GM21367 (cell line): ENCODE measurements around the gene SUN5.
"Not testable (repeated sequence)": the region's sequence is repeated elsewhere in the genome, so short reads cannot be mapped to it uniquely, and the experiment has no call there.

Source experiments
- ATAC-seq: cut with Tn5 transposase; IDR thresholded peaks from one replicate; pipeline ENCODE4 v1.9.1; 2021; ENCODE audit not compliant: unreplicated experiment

SUN5 gene, protein sequence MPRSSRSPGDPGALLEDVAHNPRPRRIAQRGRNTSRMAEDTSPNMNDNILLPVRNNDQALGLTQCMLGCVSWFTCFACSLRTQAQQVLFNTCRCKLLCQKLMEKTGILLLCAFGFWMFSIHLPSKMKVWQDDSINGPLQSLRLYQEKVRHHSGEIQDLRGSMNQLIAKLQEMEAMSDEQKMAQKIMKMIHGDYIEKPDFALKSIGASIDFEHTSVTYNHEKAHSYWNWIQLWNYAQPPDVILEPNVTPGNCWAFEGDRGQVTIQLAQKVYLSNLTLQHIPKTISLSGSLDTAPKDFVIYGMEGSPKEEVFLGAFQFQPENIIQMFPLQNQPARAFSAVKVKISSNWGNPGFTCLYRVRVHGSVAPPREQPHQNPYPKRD

DNA sequence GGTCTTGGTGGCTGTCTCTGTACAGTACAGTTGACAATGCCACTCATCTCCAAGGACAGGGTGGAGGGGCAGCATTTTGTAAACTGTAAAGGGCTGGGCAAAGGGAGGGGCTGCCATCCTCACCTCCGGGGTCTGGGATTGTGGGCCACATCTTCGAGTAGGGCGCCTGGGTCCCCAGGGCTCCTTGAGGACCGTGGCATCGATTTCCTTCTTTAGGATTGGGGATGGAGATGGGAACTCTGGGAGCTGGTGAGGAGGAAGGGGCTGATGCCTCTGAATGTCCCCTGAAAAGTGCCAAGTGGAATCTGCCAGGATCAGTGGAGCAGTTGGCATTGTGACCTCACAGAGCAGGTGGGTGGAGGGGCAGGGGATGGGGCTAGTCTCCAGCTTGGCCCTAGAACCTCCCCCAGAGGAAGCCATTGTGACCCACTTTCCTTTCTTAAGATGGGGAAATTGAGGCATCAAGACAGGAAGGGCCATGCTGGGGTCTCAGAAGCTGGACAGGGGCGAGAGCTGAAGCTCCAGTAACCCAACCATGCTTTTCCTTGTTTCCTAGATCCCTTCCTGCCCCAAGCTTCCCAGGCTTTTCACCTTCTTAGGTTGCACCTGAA, at the start of gene SUN5:
Gene SUN5 (minus strand): TSS at position 293 of the 611 bp plus-strand sequence. CDS start 93 bp downstream, at position 200.
- no peak for ATAC-seq

DNA sequence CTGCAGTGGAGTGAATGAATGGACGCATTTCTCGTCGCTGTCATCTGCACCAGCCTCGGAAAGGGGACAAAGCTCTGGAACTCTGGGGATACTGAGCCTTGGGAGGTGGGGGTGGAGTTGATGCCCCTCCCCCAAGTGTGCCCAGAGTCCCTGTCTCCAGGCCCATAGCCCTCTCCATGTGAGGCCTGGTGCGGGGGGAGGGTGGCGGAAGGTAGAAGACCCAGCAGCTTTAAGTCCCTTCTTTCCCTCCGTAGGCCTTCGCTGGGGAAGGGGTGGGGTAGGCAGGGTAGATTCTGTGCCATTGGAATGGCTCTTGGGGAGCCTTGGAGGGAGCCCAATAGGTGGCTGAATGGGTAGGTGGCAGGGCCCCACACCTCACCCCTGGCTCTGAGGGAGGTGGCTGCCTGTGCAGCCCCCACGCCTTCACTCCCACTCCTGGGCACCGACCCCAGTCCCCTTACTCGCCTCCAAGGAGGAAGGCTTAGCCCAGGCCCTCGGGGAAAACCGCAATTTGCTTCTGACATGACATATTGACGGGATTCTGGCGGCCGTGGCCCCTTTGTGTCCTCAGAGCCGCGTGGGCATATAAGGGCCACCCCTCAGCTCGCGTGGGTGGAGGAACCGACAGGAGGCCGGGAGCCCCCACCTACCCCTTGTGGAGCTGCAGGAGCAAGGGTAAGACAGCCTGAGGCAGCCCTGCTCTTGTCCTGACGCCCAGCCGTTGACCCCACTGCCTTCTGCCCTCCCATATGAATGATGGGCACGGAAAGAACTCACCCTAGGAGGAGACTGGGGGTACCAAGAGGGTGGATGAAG, 49.3 kb upstream of the SUN5 start, which contains the start of gene BPIFB3:
Gene BPIFB3 (plus strand): TSS at position 613 of the 816 bp plus-strand sequence. CDS start 1,533 bp downstream, outside the sequence.
- ATAC-seq, result no peak

DNA sequence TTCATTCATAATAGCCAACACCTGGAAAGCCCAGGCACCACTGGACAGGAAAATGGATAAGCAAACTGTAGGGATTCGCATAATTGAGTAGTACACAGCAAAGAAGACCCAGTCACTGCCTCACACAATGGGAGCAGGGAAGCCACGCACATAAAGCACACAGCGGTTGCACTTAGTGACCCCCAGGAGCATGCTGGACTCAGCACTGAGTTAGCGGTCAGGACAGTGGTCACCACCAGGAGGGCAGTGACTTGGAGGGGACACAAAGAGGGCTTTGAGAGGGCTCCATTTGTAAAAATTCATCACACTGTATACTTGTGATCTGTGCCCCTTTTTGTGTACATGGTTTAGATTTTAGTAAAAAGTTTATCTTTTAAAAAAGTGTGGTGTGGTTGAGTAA, 47.1 kb upstream of the SUN5 start:
- no peak for ATAC-seq

DNA sequence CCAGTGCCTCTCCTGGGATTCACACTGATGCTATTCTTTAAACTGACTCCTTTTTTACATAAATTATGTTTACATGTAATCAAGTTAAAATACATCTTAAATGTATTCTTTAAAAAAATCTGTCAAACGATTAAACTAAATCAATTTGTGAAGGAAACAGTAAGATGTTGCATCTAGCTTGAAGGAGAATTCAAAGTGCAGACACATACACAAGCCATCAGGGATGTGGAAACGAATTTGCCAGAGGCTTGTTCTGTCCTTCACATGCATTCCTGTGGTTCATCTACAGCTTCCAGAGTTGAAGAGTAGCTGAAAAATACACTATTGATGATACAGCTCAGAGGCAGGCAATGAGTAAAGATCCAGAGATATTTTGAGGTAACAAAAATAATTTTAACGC, 42.2 kb upstream of the SUN5 start:
- no peak for ATAC-seq

DNA sequence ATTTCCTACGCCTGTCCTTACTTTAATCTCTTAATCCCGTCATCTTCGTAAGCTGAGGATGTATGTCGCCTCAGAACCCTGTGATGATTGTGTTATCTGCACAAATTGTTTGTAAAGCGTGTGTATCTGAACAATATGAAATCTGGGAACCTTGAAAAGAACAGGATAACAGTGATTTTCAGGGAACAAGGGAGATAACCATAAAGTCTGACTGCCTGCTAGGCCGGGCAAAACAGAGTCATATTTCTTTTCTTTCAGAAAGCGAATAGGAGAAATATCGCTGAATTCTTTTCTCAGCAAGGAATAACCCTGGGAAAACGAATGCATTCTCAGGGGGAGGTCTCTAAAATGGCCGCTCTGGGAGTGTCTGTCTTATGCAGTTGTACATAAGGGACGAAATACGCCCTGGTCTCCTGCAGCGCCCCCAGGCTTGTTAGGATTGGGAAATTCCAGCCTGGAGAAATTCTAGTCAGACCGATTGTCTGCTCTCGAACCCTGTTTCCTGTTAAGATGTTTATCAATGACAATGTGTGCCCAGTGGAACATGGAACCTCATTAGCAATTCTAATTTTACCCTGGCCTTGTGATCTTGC, 41.0 kb upstream of the SUN5 start:
- not testable (repeated sequence) for ATAC-seq

DNA sequence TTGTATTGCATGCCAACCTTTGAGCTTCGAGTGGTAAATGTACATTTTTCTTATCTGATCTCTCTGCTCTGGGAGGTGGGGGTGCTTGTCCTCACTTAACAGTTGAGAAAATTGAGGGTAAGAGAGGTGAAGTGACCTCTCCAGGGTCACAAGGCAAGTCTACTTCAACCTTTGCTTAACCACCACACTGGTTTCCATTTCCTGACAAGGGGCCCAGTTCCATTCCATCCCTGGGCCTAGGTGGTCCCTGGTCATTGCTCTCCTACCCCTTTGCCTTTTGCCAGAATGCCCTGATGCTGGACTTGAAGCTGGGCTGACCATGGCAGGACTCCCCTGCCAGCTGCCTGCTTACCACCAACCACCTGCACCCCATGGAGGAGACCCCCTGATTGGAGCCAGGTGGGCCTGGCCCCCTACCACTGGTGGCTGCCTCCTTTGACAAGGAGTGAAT, 39.5 kb upstream of the SUN5 start:
- ATAC-seq, result no peak

DNA sequence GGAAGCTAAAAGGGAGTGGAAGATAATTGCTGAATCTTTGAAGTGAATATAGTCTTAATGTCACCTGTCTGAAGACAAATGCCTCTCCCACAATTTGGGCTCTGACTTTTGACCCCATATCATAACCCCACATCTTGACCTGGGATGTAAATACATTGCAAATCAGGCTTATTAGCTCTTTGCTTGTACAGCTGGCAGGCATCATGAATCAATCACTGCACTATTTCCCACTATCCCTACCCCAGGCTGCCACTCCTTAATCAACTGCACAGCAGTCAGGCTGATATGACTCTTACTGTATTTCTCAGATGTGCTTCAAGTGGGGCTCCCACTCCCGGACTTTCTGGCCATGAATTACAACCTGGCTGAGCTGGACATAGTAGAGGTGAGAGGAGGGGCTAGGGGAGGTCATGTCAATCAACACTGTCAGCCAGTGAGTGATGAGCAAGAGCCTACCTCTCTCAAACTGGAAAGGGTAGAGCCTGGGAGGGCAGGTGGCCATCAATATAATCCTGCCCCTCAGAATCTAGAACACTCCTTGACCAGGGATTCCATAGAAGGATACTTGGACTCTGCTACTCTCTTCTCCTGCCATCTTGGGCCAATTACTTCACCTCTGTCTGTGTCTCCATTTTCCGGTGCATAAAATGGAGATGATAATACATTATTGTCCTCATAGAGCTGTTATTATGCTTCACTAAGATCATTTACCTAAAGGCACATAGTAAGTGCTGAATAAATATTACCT, 38.9 kb upstream of the SUN5 start:
- no peak for ATAC-seq

DNA sequence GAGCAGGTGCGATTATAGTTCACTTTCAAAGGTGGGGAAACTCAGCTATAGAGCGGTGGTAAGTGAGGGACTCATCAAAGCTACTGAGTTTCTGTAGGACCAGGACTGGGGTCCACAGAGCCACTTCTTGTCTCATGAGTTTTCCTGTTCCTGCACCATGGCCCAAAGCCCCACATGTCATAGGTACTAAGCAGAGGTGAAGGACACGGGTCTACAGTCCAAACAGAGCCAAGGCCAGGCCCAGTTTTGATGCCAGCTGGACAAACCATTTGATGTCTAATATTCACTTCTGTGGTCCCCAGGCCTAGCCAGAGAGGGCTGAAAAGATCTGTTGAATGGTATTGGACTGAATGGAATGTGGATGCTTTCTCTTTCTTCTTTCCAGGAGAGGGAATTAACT, 38.2 kb upstream of the SUN5 start:
- ATAC-seq, result no peak

DNA sequence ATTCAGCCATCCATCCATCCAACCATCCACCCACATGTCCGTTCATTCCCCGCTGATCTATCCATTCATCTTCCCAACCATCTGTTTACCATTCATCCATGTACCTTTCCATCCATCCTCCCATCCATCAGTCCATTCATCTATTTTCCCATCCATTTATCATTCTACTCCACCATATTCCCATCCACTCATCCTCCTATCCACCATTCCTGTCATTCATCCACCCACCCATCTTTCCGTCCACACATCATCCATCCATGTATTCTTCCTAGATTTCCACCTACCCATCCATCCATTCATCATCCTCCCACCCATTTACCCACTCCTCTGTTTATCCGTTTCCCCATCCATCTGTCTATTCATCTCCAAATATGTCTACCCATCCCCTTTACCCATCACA, 34.0 kb upstream of the SUN5 start:
- no peak for ATAC-seq

DNA sequence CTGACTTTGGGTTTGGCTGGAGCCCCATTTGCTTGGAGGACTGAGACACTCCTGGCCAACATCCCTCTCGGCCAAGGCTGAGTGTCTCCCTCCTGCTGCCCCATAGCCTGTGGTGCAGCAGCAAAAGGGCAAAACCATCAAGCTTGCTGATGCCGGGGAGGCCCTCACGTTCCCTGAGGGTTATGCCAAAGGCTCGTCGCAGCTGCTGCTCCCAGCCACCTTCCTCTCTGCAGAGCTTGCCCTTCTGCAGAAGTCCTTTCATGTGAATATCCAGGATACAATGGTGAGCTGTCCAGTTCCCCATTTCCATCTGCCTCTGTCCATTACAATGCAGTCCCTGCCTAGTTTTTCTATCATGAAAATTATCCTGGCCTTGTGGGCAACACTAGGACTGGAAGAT, 33.2 kb upstream of the SUN5 start:
- ATAC-seq, result no peak

DNA sequence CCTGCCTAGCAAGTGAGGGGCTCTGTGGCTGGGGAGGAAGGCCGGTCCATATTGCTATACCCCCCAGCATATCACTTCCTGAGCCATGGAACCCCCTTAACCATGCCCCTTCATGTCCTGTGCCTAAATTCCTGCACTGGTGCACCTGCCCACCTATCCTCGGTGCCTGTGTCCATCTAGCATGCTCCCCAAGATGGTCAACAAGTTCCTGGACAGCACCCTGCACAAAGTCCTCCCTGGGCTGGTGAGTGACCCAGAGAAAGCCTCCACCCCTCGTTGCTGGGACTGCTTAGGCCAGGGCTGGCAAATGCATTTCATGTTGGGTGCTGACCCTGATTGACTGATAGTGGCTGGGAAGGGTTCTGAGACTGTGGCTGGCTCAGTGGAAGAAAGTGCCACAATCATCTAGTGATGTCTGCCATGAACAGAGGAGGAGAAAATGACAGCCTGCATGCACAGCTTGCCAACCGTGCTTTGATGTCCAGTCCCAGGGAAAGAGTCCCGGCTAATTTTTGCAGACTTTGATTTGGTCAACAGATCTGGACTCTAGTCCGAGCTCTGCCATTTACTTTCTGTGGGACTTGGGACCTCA, 30.8 kb upstream of the SUN5 start:
- ATAC-seq, result no peak

DNA sequence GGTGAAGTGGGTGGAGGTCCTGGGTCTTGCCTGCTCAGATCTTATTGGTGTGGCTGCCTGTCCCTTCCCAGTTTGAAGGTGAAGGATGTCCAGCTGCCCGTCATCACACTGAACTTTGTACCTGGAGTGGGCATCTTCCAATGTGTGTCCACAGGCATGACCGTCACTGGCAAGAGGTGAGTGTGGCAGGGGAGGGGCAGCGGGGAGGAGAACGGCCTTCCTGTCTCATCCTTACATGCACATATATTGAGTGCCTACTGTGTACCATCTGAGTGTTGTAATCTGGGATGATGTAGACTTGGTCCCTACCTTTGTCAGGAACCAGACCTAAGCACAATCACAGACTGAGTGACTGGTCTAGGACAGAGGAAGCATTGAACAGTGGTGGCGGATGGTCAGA, 29.9 kb upstream of the SUN5 start:
- ATAC-seq, result no peak

DNA sequence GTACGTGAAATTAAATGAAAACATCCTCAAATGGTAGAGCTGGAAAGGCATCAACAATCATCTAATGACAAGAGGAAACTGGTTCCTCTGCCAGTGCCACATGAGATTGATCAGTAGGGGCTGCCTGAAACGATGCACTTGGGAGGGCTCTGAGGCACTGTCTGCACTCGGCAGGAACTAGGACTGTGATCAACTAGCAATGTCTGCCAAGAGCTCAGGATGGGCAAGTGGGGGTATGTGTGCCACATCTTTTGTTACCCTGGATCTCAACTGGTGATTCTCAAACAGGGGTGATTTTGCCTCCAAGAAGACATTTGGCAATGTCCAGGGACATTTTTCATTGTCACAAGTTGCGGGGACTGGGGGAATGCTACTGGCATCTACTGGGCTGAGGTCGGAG, 29.1 kb upstream of the SUN5 start:
- no peak for ATAC-seq

DNA sequence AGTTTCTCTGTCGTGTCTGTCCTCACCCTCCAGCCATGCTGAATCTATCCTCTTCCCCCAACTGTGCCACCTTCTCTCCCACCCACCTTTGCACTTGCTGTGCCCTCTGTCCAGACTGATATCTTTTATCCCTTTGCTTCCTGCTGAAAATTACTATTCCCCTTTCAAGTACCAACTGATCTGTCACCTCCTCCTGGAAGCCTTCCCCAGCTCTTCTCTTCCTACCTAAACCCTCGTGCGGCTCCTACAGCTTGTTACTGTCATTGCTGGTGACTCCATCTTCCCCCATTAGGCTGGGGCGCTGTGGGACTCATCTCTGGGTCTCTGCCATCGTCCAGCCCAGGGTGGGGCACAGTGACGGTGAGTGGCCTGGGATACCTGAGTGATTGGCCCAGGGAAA, 28.3 kb upstream of the SUN5 start:
- no peak for ATAC-seq

DNA sequence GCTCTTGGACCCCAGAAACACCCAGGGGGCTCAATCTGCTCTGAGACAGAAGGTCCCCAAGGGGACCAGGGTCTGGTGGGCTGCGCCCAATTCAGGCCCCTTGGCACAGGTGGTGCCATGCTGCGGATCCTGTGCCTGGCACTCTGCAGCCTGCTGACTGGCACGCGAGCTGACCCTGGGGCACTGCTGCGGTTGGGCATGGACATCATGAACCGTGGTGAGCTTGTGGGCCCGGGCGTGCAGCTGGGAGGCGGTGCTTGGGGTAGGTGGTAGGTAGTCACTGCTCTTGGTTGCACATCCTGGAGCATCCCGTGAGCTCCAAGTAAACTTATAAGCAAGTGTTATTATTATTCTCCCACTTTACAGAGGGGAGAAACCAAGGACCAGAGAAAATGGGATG, 27.3 kb upstream of the SUN5 start, which contains the start of gene BPIFB6:
Gene BPIFB6 (plus strand): TSS at position 118 of the 400 bp plus-strand sequence. CDS start 0 bp downstream, at position 118.
- ATAC-seq, result no peak

DNA sequence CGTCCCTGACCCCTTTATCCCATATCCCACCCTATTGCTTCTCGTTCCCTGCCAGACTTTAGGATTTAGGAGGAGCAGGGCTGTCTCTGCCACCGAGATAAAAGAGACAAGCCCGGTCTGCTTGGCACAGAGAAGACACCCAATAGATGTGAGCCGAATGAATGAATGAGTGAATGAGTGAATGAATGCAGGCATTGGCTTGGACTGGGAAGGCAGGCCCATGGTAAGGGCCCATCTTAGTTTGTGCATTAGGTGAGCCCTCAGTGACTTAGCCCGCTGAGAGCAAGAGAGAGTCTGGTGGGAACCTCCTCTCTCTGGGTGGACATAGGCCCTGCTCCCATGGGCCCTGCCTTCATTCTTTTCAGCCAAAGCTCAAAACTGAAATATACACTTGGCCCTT, 26.3 kb upstream of the SUN5 start:
- no peak for ATAC-seq

DNA sequence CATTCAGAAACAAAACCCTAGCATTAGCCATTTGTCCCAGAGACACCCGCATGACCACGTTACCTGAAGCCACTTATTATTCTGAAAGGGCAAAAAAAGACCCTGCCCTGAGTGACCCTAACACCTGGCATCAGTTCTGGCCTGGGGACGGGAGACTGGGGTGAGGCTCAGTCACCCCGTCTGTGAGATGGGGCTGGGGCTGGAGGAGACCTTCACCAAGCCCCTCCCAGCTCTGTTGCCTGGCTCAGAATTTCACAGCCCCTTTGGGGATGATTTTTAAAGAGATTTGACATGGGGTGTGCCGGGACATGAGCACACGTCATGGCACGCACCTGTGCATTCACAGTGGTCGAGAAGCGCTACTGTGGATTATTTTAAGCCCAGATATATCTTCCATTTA, 25.8 kb upstream of the SUN5 start:
- no peak for ATAC-seq

DNA sequence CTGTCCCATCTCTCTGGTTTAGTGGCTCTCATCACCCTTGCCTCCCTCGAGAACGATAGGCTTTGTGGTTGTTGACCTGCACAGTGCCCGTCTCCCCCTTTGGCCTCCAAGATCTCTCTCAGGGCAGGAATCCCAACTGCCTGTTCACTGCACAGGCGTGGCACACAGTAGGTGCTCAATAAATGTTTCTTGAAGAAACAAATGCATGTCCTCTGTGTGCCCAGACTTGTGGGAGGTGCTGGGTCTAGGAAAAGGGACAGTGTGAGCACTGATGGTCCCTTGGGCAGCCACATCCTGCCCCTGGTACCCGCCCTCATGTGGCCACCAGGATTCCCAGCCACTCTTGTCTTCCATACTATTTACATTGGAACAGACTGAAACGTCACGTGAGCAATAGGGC, 24.6 kb upstream of the SUN5 start:
- ATAC-seq, result no peak

DNA sequence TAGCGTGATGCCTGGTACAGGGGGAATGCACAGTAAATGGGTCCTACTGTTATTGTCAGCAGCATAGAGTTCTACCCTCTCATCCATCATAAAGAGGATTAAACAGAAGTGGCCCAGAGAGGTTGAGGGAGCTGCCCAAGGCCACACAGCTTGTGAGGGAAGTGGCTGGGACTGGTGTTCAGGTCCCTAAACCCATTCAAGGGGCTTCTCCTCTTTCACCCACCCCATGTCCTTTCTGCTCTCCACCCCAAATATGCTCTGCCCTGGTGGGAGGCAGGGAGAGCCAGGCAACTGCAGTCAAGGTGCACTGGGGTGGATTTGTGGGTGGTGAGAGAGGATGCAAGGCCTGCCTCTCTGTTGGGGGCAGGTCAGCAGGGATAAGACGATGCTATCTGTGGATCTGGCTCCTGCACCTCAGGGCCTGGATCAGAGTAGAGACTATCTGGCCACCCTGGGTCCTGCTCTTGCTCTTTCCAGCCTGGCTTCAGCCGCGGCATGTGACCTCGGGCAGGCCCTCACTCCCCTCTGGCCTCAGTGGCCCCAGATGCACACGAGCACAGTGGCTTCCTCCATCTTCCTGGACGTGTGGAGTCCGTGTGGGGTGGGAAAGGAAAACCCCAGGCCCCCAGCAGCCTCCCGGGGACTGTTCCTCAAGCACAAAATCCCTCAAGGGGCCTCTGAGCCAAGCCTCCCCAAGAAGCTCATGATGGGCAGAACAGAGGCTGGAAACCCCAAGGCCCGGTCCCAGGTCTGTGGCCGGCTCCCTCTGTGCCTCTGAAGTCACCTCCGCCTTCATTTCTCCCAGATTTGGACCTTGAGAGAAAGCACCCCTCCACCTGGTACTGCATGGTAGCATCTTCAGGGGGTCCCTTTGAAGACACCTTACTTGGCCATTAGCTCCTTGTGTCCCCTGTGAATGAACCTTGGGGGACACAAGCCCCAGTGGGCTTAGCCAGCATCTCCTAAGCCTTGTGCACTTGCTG, 23.8 kb upstream of the SUN5 start:
- no peak for ATAC-seq
